HEK293T (cell line): ENCODE results near the gene SLC30A7.
"Not testable (repeated sequence)": the region's sequence is repeated elsewhere in the genome, so short reads cannot be mapped to it uniquely, and the experiment has no call there.

Source experiments
- CTCF ChIA-PET: fragments of 350-600 bp; formaldehyde crosslinking; extraction: SDS; loops from one replicate; lab custom pipeline; 2021; ENCODE audit warnings: antibody characterized with exemption, inconsistent platforms; lab: Yijun Ruan, JAX
- POLR2A ChIA-PET: fragments of 350-600 bp; formaldehyde crosslinking; extraction: SDS; loops from one replicate; lab custom pipeline; 2020; ENCODE audit warnings: antibody characterized with exemption, inconsistent platforms; lab: Yijun Ruan, JAX
- DNase-seq: peaks from one replicate; pipeline ENCODE4 v3.0.0; 2012; ENCODE audit warnings: mixed read lengths; ENCODE audit errors: extremely low spot score
- ARNT ChIP-seq: fragments of 450-650 bp; IDR thresholded peaks from 2 replicates; pipeline ENCODE4 v1.6.1; 2017; ENCODE audit warnings: mild to moderate bottlenecking
- BHLHE40 ChIP-seq: fragments of 450-650 bp; IDR thresholded peaks from 2 replicates; pipeline ENCODE4 v1.6.1; 2016; ENCODE audit warnings: mild to moderate bottlenecking, moderate library complexity, borderline replicate concordance
- CTBP1 ChIP-seq: fragments of 450-650 bp; IDR thresholded peaks from 2 replicates; pipeline ENCODE4 v1.6.1; 2016; ENCODE audit warnings: borderline replicate concordance
- ELF4 ChIP-seq: fragments of 450-650 bp; IDR thresholded peaks from 2 replicates; pipeline ENCODE4 v1.6.1; 2017; ENCODE audit warnings: antibody characterized with exemption
- FOXA1 ChIP-seq: fragments of 450-650 bp; IDR thresholded peaks from 2 replicates; pipeline ENCODE4 v1.6.1; 2016; ENCODE audit warnings: mild to moderate bottlenecking
- FOXK2 ChIP-seq: fragments of 450-650 bp; IDR thresholded peaks from 2 replicates; pipeline ENCODE4 v1.6.1; 2016; ENCODE audit warnings: mild to moderate bottlenecking
- FOXM1 ChIP-seq: fragments of 450-650 bp; IDR thresholded peaks from 2 replicates; pipeline ENCODE4 v1.6.1; 2017; ENCODE audit warnings: mild to moderate bottlenecking, borderline replicate concordance
- HDGF ChIP-seq: fragments of 450-650 bp; IDR thresholded peaks from 2 replicates; pipeline ENCODE4 v1.6.1; 2017; ENCODE audit warnings: antibody characterized with exemption, borderline replicate concordance
- L3MBTL2 ChIP-seq: fragments of 450-650 bp; conservative IDR thresholded peaks from 2 replicates; pipeline ENCODE4 v1.6.1; 2016; ENCODE audit warnings: mild to moderate bottlenecking
- LEF1 ChIP-seq: fragments of 450-650 bp; IDR thresholded peaks from 2 replicates; pipeline ENCODE4 v1.6.1; 2017; ENCODE audit warnings: mild to moderate bottlenecking, borderline replicate concordance
- NFRKB ChIP-seq: fragments of 450-650 bp; IDR thresholded peaks from 2 replicates; pipeline ENCODE4 v1.6.1; 2016; ENCODE audit warnings: mild to moderate bottlenecking, moderate library complexity
- PKNOX1 ChIP-seq: fragments of 450-650 bp; IDR thresholded peaks from 2 replicates; pipeline ENCODE4 v1.6.1; 2016
- SP1 ChIP-seq: fragments of 450-650 bp; IDR thresholded peaks from 2 replicates; pipeline ENCODE4 v1.6.1; 2017
- SUZ12 ChIP-seq: fragments of 450-650 bp; IDR thresholded peaks from 2 replicates; pipeline ENCODE4 v1.6.1; 2016; ENCODE audit warnings: mild to moderate bottlenecking
- TARDBP ChIP-seq: fragments of 450-650 bp; IDR thresholded peaks from 2 replicates; pipeline ENCODE4 v1.6.1; 2016
- ZNF384 ChIP-seq: fragments of 450-650 bp; IDR thresholded peaks from 2 replicates; pipeline ENCODE4 v1.6.1; 2016

Gene SLC30A7

GRCh38 chr1:100950337-100950736, 54.4 kb downstream of the SLC30A7 start:
- no peak for TF ChIP-seq SP1
- TF ChIP-seq TARDBP = no peak
- TF ChIP-seq CTBP1 = no peak
- no peak for TF ChIP-seq ARNT
- no peak for TF ChIP-seq LEF1
- TF ChIP-seq FOXM1 = no peak
- TF ChIP-seq L3MBTL2 = no peak
- TF ChIP-seq HDGF = no peak
- CTCF ChIA-PET = interaction anchor here (0.6 kb wide), 1 partner anchor 85 kb away, joined by 3 read pairs; no protein-coding TSS in a partner anchor
- POLR2A ChIA-PET = no interaction called here
- no peak for DNase-seq

GRCh38 chr1:100950781-100951180, 54.9 kb downstream of the SLC30A7 start:
- TF ChIP-seq L3MBTL2 (no peak), SUZ12 (no peak)
- CTCF ChIA-PET = no interaction called here
- no peak for DNase-seq
- POLR2A ChIA-PET = no interaction called here

GRCh38 chr1:100952104-100952745, 56.3 kb downstream of the SLC30A7 start:
- ChIA-PET CTCF (no interaction called here), POLR2A (no interaction called here)
- TF ChIP-seq PKNOX1 (no peak), HDGF (no peak), FOXA1 (no peak), FOXK2 (no peak), SUZ12 (no peak), BHLHE40 (no peak), SP1 (no peak), L3MBTL2 (no peak), FOXM1 (no peak)
- DNase-seq = no peak

GRCh38 chr1:100952970-100953369, 57.1 kb downstream of the SLC30A7 start:
- DNase-seq, CTCF ChIA-PET, POLR2A ChIA-PET: not testable (repeated sequence)

- ChIA-PET CTCF (no interaction called here), POLR2A (no interaction called here)
- TF ChIP-seq FOXK2 (no peak), TARDBP (no peak), L3MBTL2 (no peak), ELF4 (no peak), SUZ12 (no peak), FOXM1 (no peak), ARNT (no peak), CTBP1 (no peak), FOXA1 (no peak), HDGF (no peak), NFRKB (no peak), PKNOX1 (no peak), BHLHE40 (no peak)
- DNase-seq = no peak
Observed at GRCh38 chr1:100953960-100954730, 58.3 kb downstream of the SLC30A7 start.

GRCh38 chr1:100955322-100955721, 59.4 kb downstream of the SLC30A7 start:
- CTCF ChIA-PET = interaction anchor here (0.6 to 0.7 kb wide), 2 partner anchors 284 to 938 kb away, joined by 3 read pairs; no protein-coding TSS in a partner anchor
- no peak for DNase-seq
- POLR2A ChIA-PET = interaction anchor here (0.6 kb wide), 1 partner anchor 179 kb away, joined by 3 read pairs; no protein-coding TSS in a partner anchor
- TF ChIP-seq SP1 (no peak), ELF4 (no peak), FOXA1 (no peak), TARDBP (no peak), ARNT (no peak), FOXM1 (no peak), LEF1 (no peak), BHLHE40 (no peak), L3MBTL2 (no peak), PKNOX1 (no peak), SUZ12 (no peak), HDGF (no peak), CTBP1 (no peak), ZNF384 (no peak)
